B cell (primary cell): Measurements from ENCODE around the gene NEXMIF. TPM values are rescaled to one million over a fixed set of nuclear protein-coding genes. Genes with fewer than 3 reads are reported as not detected.

ENCODE experiments used
- ATAC-seq: fragments of 200-7000 bp; cut with Tn5 transposase; one replicate; pipeline ENCODE4 v1.10.0; 2021; ENCODE audit warnings: low read depth, mild to moderate bottlenecking, moderate number of reproducible peaks, moderate library complexity
- CTCF ChIA-PET: fragments of 350-600 bp; sonication (Branson Sonifier 250); formaldehyde crosslinking; loops from one replicate; lab custom pipeline; 2021; ENCODE audit warnings: antibody characterized with exemption, inconsistent platforms; lab: Charles Lee
- POLR2A ChIA-PET: fragments of 350-600 bp; sonication (Branson Sonifier 250); formaldehyde crosslinking; loops from one replicate; lab custom pipeline; 2021; ENCODE audit warnings: antibody characterized with exemption; lab: Charles Lee
- DNase-seq: peaks from one replicate; pipeline ENCODE4 v3.0.0; 2013
- H2AFZ ChIP-seq: 2 replicates; pipeline ENCODE4 v1.6.1; 2012; ENCODE audit warnings: mild to moderate bottlenecking, low read depth, low read length; ENCODE audit not compliant: insufficient read depth, poor library complexity, severe bottlenecking
- H3K27ac ChIP-seq, 2 donors: 1 replicate in 1 of 2; 2 replicates in 1 of 2; pipeline ENCODE4 v1.5.1; 2012 to 2013; ENCODE audit warnings: low read length in 2 of 2, mild to moderate bottlenecking in 2 of 2, moderate library complexity in 1 of 2
- H3K27me3 ChIP-seq, 4 experiments: fragments of 200-600 bp in 1 of 4; sonication (generic) in 1 of 4; replicated peaks in 1 of 4; 1 replicate in 2 of 4; 2 replicates in 2 of 4; pipeline versions ENCODE4 v1.6.1 to v1.7.0; 2013 to 2016; ENCODE audit warnings: low read length in 3 of 4, mild to moderate bottlenecking in 2 of 4, mixed read lengths in 1 of 4, moderate library complexity in 1 of 4; ENCODE audit not compliant: insufficient read depth in 4 of 4, control insufficient read depth in 3 of 4; ENCODE audit errors: control extremely low read depth in 1 of 4
- H3K36me3 ChIP-seq, 2 experiments: replicated peaks in 1 of 2; 1 replicate in 1 of 2; 2 replicates in 1 of 2; pipeline versions ENCODE4 v1.6.1 to v1.7.1; 2013; ENCODE audit warnings: low read length in 1 of 2; ENCODE audit not compliant: insufficient read depth in 2 of 2, control insufficient read depth in 1 of 2; ENCODE audit errors: control extremely low read depth in 1 of 2, extremely low read depth in 1 of 2
- H3K4me1 ChIP-seq, 2 donors: fragments of 200-600 bp in 1 of 2; sonication (generic) in 1 of 2; 1 replicate in 1 of 2; 2 replicates in 1 of 2; pipeline versions ENCODE4 v1.5.1 to v1.6.1; 2013 to 2017; ENCODE audit warnings: low read length in 2 of 2; ENCODE audit not compliant: control insufficient read depth in 2 of 2, insufficient read depth in 2 of 2
- H3K4me2 ChIP-seq: replicated peaks from 2 replicates; pipeline ENCODE3; 2012; ENCODE audit warnings: mild to moderate bottlenecking, low read depth, low read length; ENCODE audit not compliant: poor library complexity, severe bottlenecking
- H3K4me3 ChIP-seq, 5 experiments: fragments of 200-600 bp in 1 of 5; sonication (generic) in 1 of 5; 1 replicate in 3 of 5; 2 replicates in 2 of 5; pipeline versions ENCODE4 v1.5.1 to v1.7.0; 2011 to 2016; ENCODE audit warnings: low read length in 4 of 5, mild to moderate bottlenecking in 4 of 5, low read depth in 2 of 5, control low read depth in 1 of 5, moderate library complexity in 1 of 5; ENCODE audit not compliant: insufficient read depth in 1 of 5; ENCODE audit errors: control extremely low read depth in 1 of 5, extremely low read depth in 1 of 5
- H3K79me2 ChIP-seq: fragments of 200-600 bp; sonication (generic); one replicate; pipeline ENCODE4 v1.6.0; 2016; ENCODE audit warnings: low read length; ENCODE audit not compliant: control insufficient read depth, insufficient read depth
- H3K9ac ChIP-seq: fragments of 200-600 bp; sonication (generic); 2 replicates; pipeline ENCODE4 v1.6.1; 2017; ENCODE audit warnings: mild to moderate bottlenecking, low read length, moderate library complexity
- H3K9me3 ChIP-seq, 3 donors: one replicate each; pipeline versions ENCODE4 v1.6.1 to v1.7.1; 2013; ENCODE audit warnings: low read length in 2 of 3; ENCODE audit not compliant: control insufficient read depth in 2 of 3, insufficient read depth in 1 of 3; ENCODE audit errors: control extremely low read depth in 1 of 3
- H4K20me1 ChIP-seq: 2 replicates; pipeline ENCODE4 v1.6.0; 2012; ENCODE audit warnings: mild to moderate bottlenecking, low read length; ENCODE audit not compliant: insufficient read depth, control insufficient read depth, poor library complexity, severe bottlenecking
- H3K27ac Mint-ChIP-seq: one replicate; pipeline ENCODE4 v1.8.0; 2021; ENCODE audit warnings: mixed read lengths
- H3K27me3 Mint-ChIP-seq: one replicate; pipeline ENCODE4 v1.8.0; 2021; ENCODE audit warnings: mixed read lengths
- H3K4me1 Mint-ChIP-seq: one replicate; pipeline ENCODE4 v1.8.0; 2021; ENCODE audit warnings: mixed read lengths
- H3K4me3 Mint-ChIP-seq: one replicate; pipeline ENCODE4 v1.8.0; 2021; ENCODE audit warnings: mixed read lengths
- H3K9me3 Mint-ChIP-seq: one replicate; pipeline ENCODE4 v1.8.0; 2022; ENCODE audit warnings: mixed read lengths; ENCODE audit not compliant: insufficient read depth
- CTCF ChIP-seq: fragments of 200-600 bp; IDR thresholded peaks from one replicate; pipeline ENCODE4 v1.8.0; 2022; ENCODE audit warnings: antibody characterized with exemption, mild to moderate bottlenecking
- EZH2 ChIP-seq: IDR thresholded peaks from 2 replicates; pipeline ENCODE4 v1.6.1; 2012; ENCODE audit warnings: borderline replicate concordance, low read depth, mild to moderate bottlenecking, moderate library complexity, low read length; ENCODE audit not compliant: insufficient read depth, poor library complexity, severe bottlenecking
- WGBS: methylation state at CpG from one replicate; pipeline ENCODE4 v1.1.5; 2013; ENCODE audit warnings: missing lambda C conversion rate; ENCODE audit not compliant: insufficient coverage; 5-methylcytosine and 5-hydroxymethylcytosine counted together
- intact Hi-C: fragments of 100-400 bp; cut with micrococcal nuclease; formaldehyde crosslinking; loops from one replicate; pipeline ENCODE4 v1.10.0; 2022
- polyA plus RNA-seq: library from polyadenylated mRNA; depleted of rRNA; stranded (reverse); fragments of >200 nt; gene quantifications from 2 replicates; pipeline ENCODE4 v1.2.3, GENCODE V29; 2012
- total RNA-seq, 2 donors: library from RNA; stranded (reverse); fragments of 120-200 nt in 1 of 2; gene quantifications; 1 replicate in 1 of 2; 2 replicates in 1 of 2; pipeline versions ENCODE4 v1.2.3 to v1.2.4, GENCODE V29; 2013 to 2022

The NEXMIF gene
- total and polyA plus RNA-seq, 2 donors (not counting 1 experiment from before 2014, with no cell fraction given) = 0.18 to 2.5 TPM

- no peak overlapping the region for H3K27ac Mint-ChIP-seq
- no CpG with 5 or more reads among the region's 1 CpG for WGBS
Observed at GRCh38 chrX:74774988-74775387, 150.3 kb downstream of the NEXMIF start.

GRCh38 chrX:74736450-74736849 lies 188.8 kb downstream of the NEXMIF start:
- Histone ChIP-seq H3K27me3 (no peaks in the 10 kb centered on the region), H3K9me3 (no peaks in the 10 kb centered on the region), H3K4me1 (no peaks in the 10 kb centered on the region), H3K4me3 (no peak overlapping the region), H3K9ac (no peak overlapping the region), H3K27ac (no peak overlapping the region), H4K20me1 (no peaks in the 10 kb centered on the region), H2AFZ (no peak overlapping the region), H3K79me2 (no peaks in the 10 kb centered on the region), H3K36me3 (no peaks in the 10 kb centered on the region), H3K4me2 (no peak overlapping the region)
- no CpG with 5 or more reads among the region's 3 CpGs for WGBS
- intact Hi-C loops = no loop called here
- no peak for DNase-seq
- Mint-ChIP-seq H3K27ac (no peak overlapping the region), H3K4me1 (no peaks in the 10 kb centered on the region), H3K9me3 (no peaks in the 10 kb centered on the region), H3K4me3 (no peak overlapping the region), H3K27me3 (no peaks in the 10 kb centered on the region)
- ATAC-seq = no peak
- POLR2A ChIA-PET = no interaction called here
- CTCF ChIA-PET = no interaction called here
- TF ChIP-seq CTCF = no peak
- no peak for TF ChIP-seq EZH2

More at GRCh38 chrX:74774988-74775387, 150.3 kb downstream of the NEXMIF start:
- Histone ChIP-seq H2AFZ (no peak overlapping the region), H3K79me2 (no peaks in the 10 kb centered on the region), H3K27ac (no peak overlapping the region), H3K9me3 (no peaks in the 10 kb centered on the region), H3K36me3 (no peaks in the 10 kb centered on the region), H3K9ac (no peak overlapping the region), H3K4me3 (no peak overlapping the region), H3K4me1 (no peaks in the 10 kb centered on the region), H3K4me2 (no peak overlapping the region), H3K27me3 (no peaks in the 10 kb centered on the region), H4K20me1 (no peaks in the 10 kb centered on the region)
- Mint-ChIP-seq H3K9me3 (no peaks in the 10 kb centered on the region), H3K4me3 (no peak overlapping the region), H3K27me3 (no peaks in the 10 kb centered on the region), H3K4me1 (no peaks in the 10 kb centered on the region)
- ChIA-PET POLR2A (no interaction called here), CTCF (no interaction called here)
- DNase-seq (no peak), ATAC-seq (no peak)
- TF ChIP-seq CTCF = no peak
- TF ChIP-seq EZH2 = no peak
- intact Hi-C loops = no loop called here
